Endothelial cell of umbilical vein (primary cell): ENCODE data around the gene WAC. TPM values are rescaled to one million over a fixed set of nuclear protein-coding genes. Genes with fewer than 3 reads are reported as not detected.

ENCODE experiments used
- BruUV-seq: library from RNA; stranded (reverse); fragments of 400-500 nt; replicated peaks from 2 replicates; lab custom pipeline; 2021; lab: Mats Ljungman, UMichigan
- CTCF ChIA-PET: fragments of 300-600, 350-600 bp; sonication (Branson Sonifier 250); formaldehyde crosslinking; loops from one replicate; lab custom pipeline; 2021; ENCODE audit warnings: antibody characterized with exemption, inconsistent platforms; lab: Charles Lee
- POLR2A ChIA-PET: fragments of 300-600, 350-600 bp; sonication (Branson Sonifier 250); formaldehyde crosslinking; loops from one replicate; lab custom pipeline; 2021; ENCODE audit warnings: antibody characterized with exemption, inconsistent platforms; lab: Charles Lee
- DNase-seq: peaks from one replicate; pipeline ENCODE4 v3.0.0-alpha.2; 2011; ENCODE audit warnings: low read depth, low spot score
- FAIRE-seq: peaks from 2 replicates; lab custom pipeline; 2011; peaks lifted over from hg19 to GRCh38; lab: Jason Lieb, UNC
- H2AFZ ChIP-seq: 2 replicates; pipeline ENCODE4 v1.6.0; 2012; ENCODE audit warnings: low read depth, low read length, control low read depth, inconsistent platforms
- H3K27ac ChIP-seq: 2 replicates; pipeline ENCODE4 v1.5.1; 2011; ENCODE audit warnings: low read depth, mild to moderate bottlenecking, control low read depth, low read length, moderate library complexity; ENCODE audit not compliant: insufficient read depth
- H3K27me3 ChIP-seq, 2 experiments: 2 replicates each; pipeline versions ENCODE4 v1.6.0 to v1.6.1; 2011; ENCODE audit warnings: low read length in 2 of 2, mixed read lengths in 1 of 2; ENCODE audit not compliant: control insufficient read depth in 2 of 2, insufficient read depth in 2 of 2
- H3K36me3 ChIP-seq, 2 experiments: 2 replicates in 1 of 2; 3 replicates in 1 of 2; pipeline ENCODE4 v1.5.1; 2011; ENCODE audit warnings: low read length in 2 of 2, mild to moderate bottlenecking in 1 of 2, moderate library complexity in 1 of 2; ENCODE audit not compliant: control insufficient read depth in 2 of 2, insufficient read depth in 2 of 2; ENCODE audit errors: extremely low read depth in 1 of 2
- H3K4me1 ChIP-seq: 3 replicates; pipeline ENCODE4 v1.5.1; 2011; ENCODE audit warnings: mild to moderate bottlenecking, low read length; ENCODE audit not compliant: control insufficient read depth, insufficient read depth; ENCODE audit errors: extremely low read depth
- H3K4me2 ChIP-seq: 2 replicates; pipeline ENCODE4 v1.6.1; 2011; ENCODE audit warnings: low read length, control low read depth, mixed read lengths; ENCODE audit not compliant: insufficient read depth
- H3K4me3 ChIP-seq, 3 experiments: fragments of 200-600 bp in 1 of 3; sonication (generic), shearing (Covaris generic) in 1 of 3; replicated peaks in 1 of 3; 2 replicates each; pipeline ENCODE4 v1.5.1; 2011 to 2016; ENCODE audit warnings: control low read depth in 3 of 3, low read length in 3 of 3, mild to moderate bottlenecking in 2 of 3, inconsistent platforms in 1 of 3, low read depth in 1 of 3, moderate library complexity in 1 of 3; ENCODE audit not compliant: insufficient read depth in 1 of 3
- H3K79me2 ChIP-seq: 2 replicates; pipeline ENCODE4 v1.6.0; 2012; ENCODE audit warnings: low read length, inconsistent platforms; ENCODE audit not compliant: control insufficient read depth, insufficient read depth
- H3K9ac ChIP-seq: replicated peaks from 2 replicates; pipeline ENCODE3; 2011; ENCODE audit warnings: low read length, control low read depth; ENCODE audit not compliant: insufficient read depth; ENCODE audit errors: extremely low read depth
- H3K9me1 ChIP-seq: replicated peaks from 3 replicates; pipeline ENCODE4 v1.6.0; 2011; ENCODE audit warnings: mild to moderate bottlenecking, low read length; ENCODE audit not compliant: control insufficient read depth, insufficient read depth; ENCODE audit errors: extremely low read depth
- H3K9me3 ChIP-seq: replicated peaks from 2 replicates; pipeline ENCODE4 v1.5.1; 2012; ENCODE audit warnings: low read length, inconsistent platforms; ENCODE audit not compliant: control insufficient read depth, insufficient read depth
- H4K20me1 ChIP-seq: replicated peaks from 2 replicates; pipeline ENCODE3; 2011; ENCODE audit warnings: mild to moderate bottlenecking, low read length; ENCODE audit not compliant: control insufficient read depth, insufficient read depth; ENCODE audit errors: extremely low read depth
- CTCF ChIP-seq, 2 donors: IDR thresholded peaks; 1 replicate in 1 of 2; 2 replicates in 1 of 2; pipeline ENCODE4 v1.5.1; 2011; ENCODE audit warnings: low read length in 2 of 2, mild to moderate bottlenecking in 2 of 2, moderate library complexity in 2 of 2, control low read depth in 1 of 2, inconsistent platforms in 1 of 2, low read depth in 1 of 2; ENCODE audit not compliant: insufficient read depth in 1 of 2; ENCODE audit errors: extremely low read depth in 1 of 2
- EZH2 ChIP-seq: IDR thresholded peaks from 2 replicates; pipeline ENCODE4 v1.6.1; 2012; ENCODE audit warnings: borderline replicate concordance, low read depth, mild to moderate bottlenecking, moderate library complexity, low read length, inconsistent platforms; ENCODE audit not compliant: severe bottlenecking
- FOS ChIP-seq: IDR thresholded peaks from 2 replicates; pipeline ENCODE4 v1.6.1; 2011; ENCODE audit warnings: mild to moderate bottlenecking, low read length, moderate library complexity, borderline replicate concordance; ENCODE audit not compliant: insufficient read depth
- GATA2 ChIP-seq: IDR thresholded peaks from 2 replicates; pipeline ENCODE4 v1.7.0; 2011; ENCODE audit warnings: low read depth, mild to moderate bottlenecking, moderate library complexity, mixed read lengths, low read length; ENCODE audit not compliant: insufficient read length, insufficient read depth
- JUN ChIP-seq: IDR thresholded peaks from 2 replicates; pipeline ENCODE4 v1.6.1; 2011; ENCODE audit warnings: borderline replicate concordance, low read depth; ENCODE audit not compliant: insufficient read length, insufficient read depth
- MYC ChIP-seq: IDR thresholded peaks from one replicate; pipeline ENCODE4 v1.6.1; 2011; ENCODE audit warnings: mild to moderate bottlenecking, low read depth, low read length
- POLR2A ChIP-seq: IDR thresholded peaks from 2 replicates; pipeline ENCODE4 v1.6.1; 2012; ENCODE audit warnings: low read depth, mild to moderate bottlenecking, control low read depth, low read length
- POLR2AphosphoS5 ChIP-seq: IDR thresholded peaks from 2 replicates; pipeline ENCODE4 v1.6.1; 2012; ENCODE audit warnings: low read depth, mild to moderate bottlenecking, control low read depth, low read length, moderate library complexity; ENCODE audit not compliant: insufficient read depth
- dilution Hi-C: fragments of 300-500 bp; cut with MboI; formaldehyde crosslinking; loops from one replicate; pipeline ENCODE4 v1.15.0; 2019; ENCODE audit warnings: low sequenced_read_pairs; ENCODE audit not compliant: extremely low pct_ligation_motif_present
- intact Hi-C: fragments of 100-400 bp; cut with micrococcal nuclease; formaldehyde crosslinking; loops from one replicate; pipeline ENCODE4 v1.10.0; 2022
- polyA plus RNA-seq, 4 experiments: library from polyadenylated mRNA; depleted of rRNA in 3 of 4; stranded (reverse) in 3 of 4; unstranded in 1 of 4; fragments of >200 nt; gene quantifications; 2 replicates each; pipeline versions ENCODE4 v1.2.1 to v1.2.3, GENCODE V29; 2011 to 2012; ENCODE audit warnings: missing spikeins in 1 of 4
- total RNA-seq: library from RNA; stranded (reverse); gene quantifications from 2 replicates; pipeline ENCODE4 v1.2.3, GENCODE V29; 2021
- TF ChIP-seq, protein P1 (sequence below): IDR thresholded peaks from 2 replicates; pipeline ENCODE4 v1.6.1; 2011; ENCODE audit not compliant: insufficient read depth, insufficient read length

The WAC gene
- total and polyA plus RNA-seq, 2 donors (not counting 3 experiments of a cell fraction or from before 2014, with no cell fraction given), result 49.2 to 101 TPM

DNA sequence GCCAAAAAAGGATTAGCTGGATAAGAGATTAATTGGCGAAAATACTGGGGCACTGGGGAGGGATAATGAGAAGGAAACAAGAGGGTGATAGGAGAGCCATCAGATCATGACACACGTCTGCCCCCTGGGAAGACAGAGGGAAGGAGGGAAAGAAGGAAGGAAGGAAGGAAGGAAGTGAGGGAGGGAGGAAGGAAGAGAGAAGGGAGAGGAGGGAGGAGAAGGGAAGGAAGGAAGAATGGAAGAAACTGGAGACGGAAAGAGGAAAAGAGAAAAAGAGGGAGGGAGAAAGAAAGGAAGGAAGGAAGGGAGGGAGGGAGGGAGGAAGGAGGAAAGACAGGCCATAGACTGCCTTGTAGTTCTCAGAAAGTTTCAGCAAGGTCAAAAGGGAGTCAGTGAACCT is 37.8 kb upstream of the WAC start:
- DNase-seq (no peak), FAIRE-seq (no peak)
- Histone ChIP-seq H3K9ac (no peak overlapping the region), H4K20me1 (no peaks in the 10 kb centered on the region), H3K79me2 (no peaks in the 10 kb centered on the region), H3K4me1 (no peaks in the 10 kb centered on the region), H3K27ac (no peak overlapping the region), H3K36me3 (no peaks in the 10 kb centered on the region), H2AFZ (no peak overlapping the region), H3K9me1 (no peaks in the 10 kb centered on the region), H3K9me3 (no peaks in the 10 kb centered on the region), H3K4me3 (no peak overlapping the region), H3K27me3 (no peaks in the 10 kb centered on the region), H3K4me2 (no peak overlapping the region)
- no peak for TF ChIP-seq GATA2
- TF ChIP-seq EZH2, result no peak
- no peak for TF ChIP-seq JUN
- TF ChIP-seq POLR2A, result no peak
- no peak for TF ChIP-seq FOS
- no peak for TF ChIP-seq CTCF (IDR thresholded peaks at IDR 0.05; ENCODE audit: extremely low read depth in 1 of 2, insufficient read depth in 1 of 2, low read depth in 1 of 2, low read length in 2 of 2)
- no peak for TF ChIP-seq POLR2AphosphoS5
- TF ChIP-seq MYC, result no peak
- TF ChIP-seq, protein P1, sequence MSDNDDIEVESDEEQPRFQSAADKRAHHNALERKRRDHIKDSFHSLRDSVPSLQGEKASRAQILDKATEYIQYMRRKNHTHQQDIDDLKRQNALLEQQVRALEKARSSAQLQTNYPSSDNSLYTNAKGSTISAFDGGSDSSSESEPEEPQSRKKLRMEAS, result no peak
- intact Hi-C loops (no loop called here), dilution Hi-C loops (no loop called here)
- no TSS peak for BruUV-seq
- ChIA-PET CTCF (no interaction called here), POLR2A (no interaction called here)
